CD4-positive, alpha-beta T cell treated with Interleukin-15 for 4 hours (primary cell): Measurements from ENCODE around the gene METTL27.
"Not testable (repeated sequence)": the region's sequence is repeated elsewhere in the genome, so short reads cannot be mapped to it uniquely, and the experiment has no call there.

Experiments
- DNase-seq: peaks from one replicate; pipeline ENCODE4 v3.0.0-alpha.2; 2020; ENCODE audit warnings: low spot score

METTL27 gene

DNA sequence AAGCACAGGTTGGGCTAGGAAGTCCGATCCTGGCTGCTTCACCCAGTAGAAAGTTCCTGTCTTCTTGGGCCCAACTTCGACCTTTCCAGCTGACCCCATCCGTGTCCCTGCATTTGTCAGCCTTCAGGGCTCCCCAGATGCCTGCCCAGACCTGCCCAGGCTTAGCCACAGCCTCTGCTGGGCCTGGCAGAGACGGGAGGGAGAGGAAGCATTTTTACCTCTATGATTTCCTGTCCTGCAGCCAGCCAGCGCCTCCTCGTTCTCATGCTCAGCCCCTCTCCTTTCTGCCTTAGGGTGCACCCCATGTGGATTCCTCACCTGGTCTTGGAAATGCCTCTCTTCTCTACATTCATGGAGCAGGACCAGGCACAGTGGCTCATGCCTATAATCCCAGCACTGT lies 3.7 kb downstream of the METTL27 start:
- DNase-seq, result no peak

DNA sequence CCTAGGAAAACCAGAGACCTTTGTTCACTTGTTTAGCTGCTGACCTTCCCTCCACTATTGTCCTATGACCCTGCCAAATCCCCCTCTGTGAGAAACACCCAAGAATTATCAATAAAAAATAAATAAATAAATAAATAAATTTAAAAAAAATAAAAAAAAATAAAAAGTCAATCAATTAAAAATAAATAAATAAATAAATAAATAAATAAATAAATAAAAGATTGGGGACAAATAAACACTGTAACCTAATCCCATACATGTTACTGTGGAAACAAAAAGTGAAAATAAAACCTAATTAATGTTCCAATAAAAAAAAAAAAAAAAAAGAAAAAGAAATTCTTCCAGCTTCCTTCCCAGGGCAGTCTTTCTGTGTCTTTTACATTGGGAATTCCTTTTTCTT lies 5.1 kb downstream of the METTL27 start:
- DNase-seq, result not testable (repeated sequence)

GRCh38 chr7:73834626-73835191 lies 7.6 kb downstream of the METTL27 start:
- DNase-seq, result no peak

DNA sequence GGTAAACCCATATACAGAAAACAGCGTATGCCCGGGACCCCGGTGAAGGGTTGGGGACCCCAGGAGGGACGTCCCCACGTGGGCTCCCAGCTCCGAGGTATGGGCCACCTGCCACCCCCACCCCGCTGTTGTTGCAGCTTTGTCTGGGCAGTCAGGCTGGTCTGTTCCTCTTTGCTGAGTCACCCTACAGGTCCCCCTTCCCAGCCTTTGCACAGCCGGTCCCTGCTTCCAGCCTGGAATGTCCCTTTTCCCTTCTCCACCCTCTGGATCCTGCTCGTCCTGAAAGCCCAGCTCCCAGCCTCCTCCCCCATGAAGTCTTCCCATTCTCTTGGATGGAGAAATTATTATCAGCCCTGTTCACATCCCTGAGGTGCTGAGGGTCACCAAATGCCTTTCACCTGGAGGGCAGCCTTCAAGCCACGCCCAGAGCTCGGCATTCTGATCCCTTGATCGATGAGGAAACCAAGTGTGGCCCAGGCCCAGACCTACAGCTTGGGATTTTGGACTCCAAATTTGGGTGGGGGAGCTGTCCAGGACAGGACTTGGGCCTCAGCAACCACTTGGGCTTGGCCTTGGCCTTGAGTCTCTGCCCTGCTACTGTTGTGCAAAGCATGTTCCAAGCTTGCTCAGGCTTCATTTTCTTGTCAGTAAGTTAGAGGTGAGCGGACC lies 8.9 kb downstream of the METTL27 start:
- DNase-seq, result no peak

DNA sequence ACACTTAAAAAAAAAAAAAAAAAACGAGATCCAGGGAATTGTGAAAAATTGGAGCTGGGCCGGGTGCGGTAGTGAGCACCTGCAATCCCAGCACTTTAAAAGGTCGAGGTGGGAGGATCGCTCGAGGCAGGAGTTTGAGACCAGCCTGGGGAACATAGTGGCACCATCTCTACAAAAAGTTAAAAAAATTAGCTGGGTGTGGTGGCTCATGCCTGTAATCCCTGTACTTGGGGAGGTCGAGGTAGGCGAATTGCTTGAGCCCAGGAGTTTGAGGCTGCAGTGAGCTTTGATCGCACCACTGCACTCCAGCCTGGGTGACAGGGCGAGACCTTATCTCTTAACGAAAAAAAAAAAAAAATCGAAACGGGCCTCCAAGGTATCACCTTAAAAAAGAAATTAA lies 9.5 kb downstream of the METTL27 start:
- no peak for DNase-seq

- no peak for DNase-seq
Measured at GRCh38 chr7:73831834-73832651, 10.3 kb downstream of the METTL27 start.

- no peak for DNase-seq
Measured at GRCh38 chr7:73831584-73831833, 10.8 kb downstream of the METTL27 start.

DNA sequence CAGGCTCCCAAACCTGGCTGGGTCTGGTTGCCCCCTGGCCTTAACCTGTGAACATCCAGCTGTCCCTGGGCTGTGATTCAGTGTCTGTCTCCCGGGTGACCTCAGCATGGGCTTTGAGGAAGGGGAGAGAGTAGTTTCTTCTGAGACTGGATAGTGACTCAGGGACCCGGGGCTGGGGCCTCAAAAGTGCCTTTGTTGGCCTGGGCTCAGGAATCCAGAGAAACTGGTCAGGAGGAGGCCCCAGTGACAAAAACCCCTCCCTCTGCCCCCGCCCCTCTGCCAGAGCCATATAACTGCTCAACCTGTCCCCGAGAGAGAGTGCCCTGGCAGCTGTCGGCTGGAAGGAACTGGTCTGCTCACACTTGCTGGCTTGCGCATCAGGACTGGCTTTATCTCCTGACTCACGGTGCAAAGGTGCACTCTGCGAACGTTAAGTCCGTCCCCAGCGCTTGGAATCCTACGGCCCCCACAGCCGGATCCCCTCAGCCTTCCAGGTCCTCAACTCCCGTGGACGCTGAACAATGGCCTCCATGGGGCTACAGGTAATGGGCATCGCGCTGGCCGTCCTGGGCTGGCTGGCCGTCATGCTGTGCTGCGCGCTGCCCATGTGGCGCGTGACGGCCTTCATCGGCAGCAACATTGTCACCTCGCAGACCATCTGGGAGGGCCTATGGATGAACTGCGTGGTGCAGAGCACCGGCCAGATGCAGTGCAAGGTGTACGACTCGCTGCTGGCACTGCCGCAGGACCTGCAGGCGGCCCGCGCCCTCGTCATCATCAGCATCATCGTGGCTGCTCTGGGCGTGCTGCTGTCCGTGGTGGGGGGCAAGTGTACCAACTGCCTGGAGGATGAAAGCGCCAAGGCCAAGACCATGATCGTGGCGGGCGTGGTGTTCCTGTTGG lies 11.4 kb downstream of the METTL27 start, which contains the start of gene CLDN4:
Gene CLDN4, plus strand, starts transcription at position 316 of the 903 bp plus-strand sequence. Its CDS starts 206 bp downstream, at position 522.
- DNase-seq, result no peak

- DNase-seq, result no peak
Measured at GRCh38 chr7:73829921-73830680, 12.2 kb downstream of the METTL27 start.

DNA sequence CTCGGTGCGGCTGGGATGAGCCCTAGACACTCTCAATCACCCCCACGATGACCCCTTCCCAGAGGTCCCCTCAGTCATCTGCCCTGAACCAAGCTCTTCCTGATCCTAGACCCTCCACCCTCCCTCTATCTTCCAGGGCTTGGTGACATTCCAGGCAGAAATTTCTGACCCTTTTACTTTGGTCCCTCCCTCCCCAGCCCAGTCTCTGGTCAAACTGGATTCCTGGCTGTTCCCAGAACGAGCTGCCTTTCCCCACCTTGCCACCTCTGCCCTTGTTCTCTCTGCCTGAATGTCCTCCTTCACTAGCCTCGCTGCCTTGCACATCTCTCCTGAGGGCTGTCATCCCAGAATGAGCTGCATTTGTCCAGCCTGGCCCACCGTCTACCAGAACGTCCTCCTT lies 12.8 kb downstream of the METTL27 start:
- no peak for DNase-seq

GRCh38 chr7:73828972-73829371 lies 13.3 kb downstream of the METTL27 start:
- no peak for DNase-seq

- DNase-seq, result no peak
Measured at GRCh38 chr7:73828107-73828803, 14.1 kb downstream of the METTL27 start.

DNA sequence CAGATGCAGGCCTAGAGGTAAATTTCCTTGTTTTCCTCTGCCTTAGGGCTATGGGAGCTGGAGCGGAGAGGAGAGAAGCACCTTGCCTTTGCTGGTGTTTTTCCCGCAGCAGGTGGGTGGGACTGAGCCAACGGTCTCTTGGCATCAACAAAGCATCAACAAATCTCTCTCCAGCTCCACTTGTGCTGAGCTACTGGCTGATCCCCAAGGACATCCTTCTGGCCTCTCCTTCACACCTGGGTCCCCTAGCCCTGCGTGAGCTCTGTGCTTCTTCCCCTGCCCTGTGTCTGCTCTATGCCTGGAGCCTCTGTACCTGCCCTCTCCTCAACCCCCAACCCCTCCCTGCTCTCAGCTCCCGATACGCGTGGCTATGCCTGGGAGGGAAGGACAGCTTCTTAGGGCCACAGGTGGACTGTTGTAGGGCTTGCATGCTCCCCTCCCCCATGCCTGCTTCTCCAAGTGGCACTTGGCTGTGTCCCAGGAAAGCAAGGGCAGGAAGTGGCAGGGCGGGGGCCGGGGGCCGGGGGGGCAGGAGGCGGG lies 14.7 kb downstream of the METTL27 start:
- no peak for DNase-seq

- DNase-seq, result no peak
Measured at GRCh38 chr7:73824986-73825385, 17.3 kb downstream of the METTL27 start.

- DNase-seq, result no peak
Measured at GRCh38 chr7:73823873-73824592, 18.3 kb downstream of the METTL27 start.

- no peak for DNase-seq
Measured at GRCh38 chr7:73823257-73823656, 19.1 kb downstream of the METTL27 start.

DNA sequence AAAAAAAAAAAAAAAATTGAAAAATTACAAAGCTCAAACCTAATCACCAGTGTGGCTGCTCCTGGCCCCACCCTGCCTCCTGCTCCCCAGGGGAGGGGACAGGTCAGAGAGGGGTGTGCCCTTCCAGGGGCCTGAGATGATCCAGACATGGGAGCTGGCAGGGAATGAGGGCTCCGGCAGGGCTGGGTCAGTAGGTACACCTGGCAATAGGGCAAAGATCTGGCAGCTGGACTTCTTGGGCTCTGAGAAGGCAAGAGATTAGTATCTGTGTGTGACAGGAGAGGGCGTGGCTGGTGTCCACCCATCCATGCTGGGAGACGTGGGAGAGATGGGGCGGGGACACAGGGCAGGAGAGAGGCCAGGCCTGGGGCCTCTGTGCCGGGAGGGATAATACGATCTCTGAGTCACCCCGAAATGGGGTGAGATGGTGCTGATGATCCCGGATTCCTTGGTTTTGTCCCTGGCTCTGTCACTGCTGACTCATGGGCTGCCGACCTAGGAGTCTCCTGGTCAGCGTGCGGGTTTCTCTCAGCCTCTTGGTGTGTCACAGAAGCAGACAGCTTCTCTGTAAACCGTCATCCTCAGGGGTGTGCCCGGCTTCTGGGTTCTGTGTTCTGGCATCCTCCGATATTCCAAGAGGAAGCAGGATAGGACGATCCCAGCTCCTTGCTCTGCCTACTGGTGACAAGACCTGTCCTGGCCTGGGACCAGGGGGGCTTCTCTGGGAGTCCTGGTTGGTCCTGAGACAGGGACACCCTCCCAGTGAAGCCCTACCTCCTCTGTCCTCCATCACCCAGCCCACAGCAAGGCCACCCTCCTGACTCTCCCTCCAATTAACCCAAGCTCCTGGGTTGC lies 19.8 kb downstream of the METTL27 start:
- DNase-seq, result no peak

- not testable (repeated sequence) for DNase-seq
Measured at GRCh38 chr7:73821597-73822285, 20.6 kb downstream of the METTL27 start.
